ENCODE measurements around the gene BAIAP2.
A peak's percentile ranks its signal among the peaks of the same experiment; 100 is the strongest.

Gene BAIAP2, protein sequence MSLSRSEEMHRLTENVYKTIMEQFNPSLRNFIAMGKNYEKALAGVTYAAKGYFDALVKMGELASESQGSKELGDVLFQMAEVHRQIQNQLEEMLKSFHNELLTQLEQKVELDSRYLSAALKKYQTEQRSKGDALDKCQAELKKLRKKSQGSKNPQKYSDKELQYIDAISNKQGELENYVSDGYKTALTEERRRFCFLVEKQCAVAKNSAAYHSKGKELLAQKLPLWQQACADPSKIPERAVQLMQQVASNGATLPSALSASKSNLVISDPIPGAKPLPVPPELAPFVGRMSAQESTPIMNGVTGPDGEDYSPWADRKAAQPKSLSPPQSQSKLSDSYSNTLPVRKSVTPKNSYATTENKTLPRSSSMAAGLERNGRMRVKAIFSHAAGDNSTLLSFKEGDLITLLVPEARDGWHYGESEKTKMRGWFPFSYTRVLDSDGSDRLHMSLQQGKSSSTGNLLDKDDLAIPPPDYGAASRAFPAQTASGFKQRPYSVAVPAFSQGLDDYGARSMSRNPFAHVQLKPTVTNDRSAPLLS

DNA sequence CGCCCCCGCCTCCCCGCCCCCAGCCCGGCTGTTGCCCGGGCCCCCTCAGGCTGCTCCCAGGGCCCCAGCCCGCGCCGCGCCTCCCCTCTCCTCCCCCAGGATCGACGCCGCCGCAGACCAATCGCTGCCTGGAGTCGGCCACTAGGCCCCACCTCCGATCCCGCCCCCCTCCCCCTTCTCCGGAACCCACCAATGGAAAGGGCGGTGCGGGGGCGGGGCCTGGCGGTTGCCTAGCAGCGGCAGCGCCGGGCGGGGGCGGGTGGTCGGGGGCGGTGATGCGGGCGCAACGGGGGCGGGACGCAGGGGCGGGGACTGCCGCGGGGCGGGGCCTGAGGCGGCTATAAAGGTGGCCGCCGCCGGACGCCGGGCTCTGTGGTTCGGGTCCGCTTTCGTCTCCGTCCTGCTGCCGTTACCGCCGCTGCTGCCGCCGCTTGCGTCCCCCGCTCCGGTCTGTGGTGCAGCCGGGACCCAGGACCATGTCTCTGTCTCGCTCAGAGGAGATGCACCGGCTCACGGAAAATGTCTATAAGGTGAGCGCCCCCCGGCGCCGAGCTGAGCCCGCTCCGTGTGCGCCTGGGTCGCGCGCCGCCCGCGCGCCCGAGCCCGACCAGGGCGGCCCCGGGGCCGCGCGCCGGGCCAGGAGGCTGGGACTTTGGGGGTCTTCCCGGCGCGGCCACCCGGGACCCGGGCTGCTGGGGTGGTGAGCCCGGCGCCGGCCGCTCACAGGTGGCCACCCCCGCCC is at the start of gene BAIAP2:
Gene BAIAP2 (plus strand): TSS at position 373 of the 742 bp plus-strand sequence. CDS start 104 bp downstream, at position 477.
- Histone ChIP-seq H3K36me3 (replicated peaks) (no peaks in the 10 kb centered on the region), H3K4me3 (ENCODE audit: low read depth, low read length) (peak within 1 kb of the TSS; percentile 77), H3K27ac (no peak within 1 kb of the TSS), H3K27me3 (replicated peaks) (no peaks in the 10 kb centered on the region)
- in situ Hi-C loops (cut with HindIII; ENCODE audit: low pct_ligation_motif_present, low sequenced_read_pairs), result no loop called here
- peak; percentile 85 for DNase-seq
- TF ChIP-seq, protein P1, sequence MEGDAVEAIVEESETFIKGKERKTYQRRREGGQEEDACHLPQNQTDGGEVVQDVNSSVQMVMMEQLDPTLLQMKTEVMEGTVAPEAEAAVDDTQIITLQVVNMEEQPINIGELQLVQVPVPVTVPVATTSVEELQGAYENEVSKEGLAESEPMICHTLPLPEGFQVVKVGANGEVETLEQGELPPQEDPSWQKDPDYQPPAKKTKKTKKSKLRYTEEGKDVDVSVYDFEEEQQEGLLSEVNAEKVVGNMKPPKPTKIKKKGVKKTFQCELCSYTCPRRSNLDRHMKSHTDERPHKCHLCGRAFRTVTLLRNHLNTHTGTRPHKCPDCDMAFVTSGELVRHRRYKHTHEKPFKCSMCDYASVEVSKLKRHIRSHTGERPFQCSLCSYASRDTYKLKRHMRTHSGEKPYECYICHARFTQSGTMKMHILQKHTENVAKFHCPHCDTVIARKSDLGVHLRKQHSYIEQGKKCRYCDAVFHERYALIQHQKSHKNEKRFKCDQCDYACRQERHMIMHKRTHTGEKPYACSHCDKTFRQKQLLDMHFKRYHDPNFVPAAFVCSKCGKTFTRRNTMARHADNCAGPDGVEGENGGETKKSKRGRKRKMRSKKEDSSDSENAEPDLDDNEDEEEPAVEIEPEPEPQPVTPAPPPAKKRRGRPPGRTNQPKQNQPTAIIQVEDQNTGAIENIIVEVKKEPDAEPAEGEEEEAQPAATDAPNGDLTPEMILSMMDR (IDR thresholded peaks at IDR 0.05; ENCODE audit: low read depth, low read length, missing control alignments), result peak; percentile 9

DNA sequence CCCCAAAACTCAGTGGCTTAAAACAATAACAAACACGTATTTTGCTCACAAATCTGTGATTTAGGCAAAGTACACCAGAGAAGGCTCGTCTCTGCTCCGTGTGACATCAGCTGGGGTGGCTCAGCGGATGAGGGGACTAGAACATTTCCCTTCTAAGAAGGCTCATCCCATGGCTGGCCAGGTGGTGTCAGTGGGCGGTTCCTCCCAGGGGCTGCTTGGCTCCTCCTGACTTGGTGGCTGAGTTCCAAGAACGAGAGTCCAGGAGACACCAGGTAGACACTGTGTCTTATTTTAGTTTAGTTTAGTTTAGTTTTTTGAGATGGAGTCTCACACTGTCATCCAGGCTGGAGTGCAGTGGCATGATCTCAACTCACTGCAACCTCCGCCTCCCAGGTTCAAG is 48.9 kb upstream of the BAIAP2 start:
- H3K27ac ChIP-seq, result no peak overlapping the region
- DNase-seq, result no peak
- H3K4me3 ChIP-seq (ENCODE audit: low read depth, low read length), result no peak overlapping the region
- H3K36me3 ChIP-seq (replicated peaks), result no peaks in the 10 kb centered on the region
- in situ Hi-C loops (cut with HindIII; ENCODE audit: low pct_ligation_motif_present, low sequenced_read_pairs), result no loop called here
- TF ChIP-seq, protein P1 (IDR thresholded peaks at IDR 0.05; ENCODE audit: low read depth, low read length, missing control alignments), result no peak
- H3K27me3 ChIP-seq (replicated peaks), result no peaks in the 10 kb centered on the region

DNA sequence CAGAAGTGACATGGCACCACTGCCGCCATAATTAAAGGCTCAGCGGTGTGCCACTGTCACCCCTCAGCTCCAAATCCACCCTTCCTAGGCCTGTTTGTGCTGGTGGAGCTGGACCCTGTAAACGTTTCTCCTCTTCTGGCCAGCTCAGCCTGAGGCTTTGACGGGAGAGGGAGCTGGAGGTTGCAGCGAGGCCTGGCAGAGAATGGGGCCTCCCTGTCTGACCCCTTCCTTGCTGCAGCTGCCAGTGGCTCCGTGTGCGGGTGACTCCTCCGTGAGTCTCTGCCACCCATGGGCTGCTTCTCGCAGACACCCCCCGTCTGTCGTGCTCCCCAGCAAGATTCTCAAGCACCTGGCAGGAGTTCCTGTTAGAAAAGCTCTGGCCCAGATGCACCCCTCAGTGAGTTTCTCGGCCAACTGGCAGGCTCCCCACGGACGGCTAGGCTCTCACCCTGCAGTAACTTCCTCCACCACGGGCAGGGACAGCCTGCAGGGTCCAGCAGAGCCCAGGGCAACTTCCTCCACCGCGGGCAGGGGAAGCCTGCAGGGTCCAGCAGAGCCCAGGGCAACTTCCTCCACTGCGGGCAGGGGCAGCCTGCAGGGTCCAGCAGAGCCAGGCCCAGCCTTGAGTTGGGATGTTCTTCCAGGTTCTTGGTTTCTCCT is 48.0 kb upstream of the BAIAP2 start:
- no peak overlapping the region for H3K27ac ChIP-seq
- H3K27me3 ChIP-seq (replicated peaks), result no peaks in the 10 kb centered on the region
- DNase-seq, result no peak
- no peak overlapping the region for H3K4me3 ChIP-seq (ENCODE audit: low read depth, low read length)
- TF ChIP-seq, protein P1 (IDR thresholded peaks at IDR 0.05; ENCODE audit: low read depth, low read length, missing control alignments), result no peak
- no peaks in the 10 kb centered on the region for H3K36me3 ChIP-seq (replicated peaks)
- in situ Hi-C loops (cut with HindIII; ENCODE audit: low pct_ligation_motif_present, low sequenced_read_pairs), result no loop called here

DNA sequence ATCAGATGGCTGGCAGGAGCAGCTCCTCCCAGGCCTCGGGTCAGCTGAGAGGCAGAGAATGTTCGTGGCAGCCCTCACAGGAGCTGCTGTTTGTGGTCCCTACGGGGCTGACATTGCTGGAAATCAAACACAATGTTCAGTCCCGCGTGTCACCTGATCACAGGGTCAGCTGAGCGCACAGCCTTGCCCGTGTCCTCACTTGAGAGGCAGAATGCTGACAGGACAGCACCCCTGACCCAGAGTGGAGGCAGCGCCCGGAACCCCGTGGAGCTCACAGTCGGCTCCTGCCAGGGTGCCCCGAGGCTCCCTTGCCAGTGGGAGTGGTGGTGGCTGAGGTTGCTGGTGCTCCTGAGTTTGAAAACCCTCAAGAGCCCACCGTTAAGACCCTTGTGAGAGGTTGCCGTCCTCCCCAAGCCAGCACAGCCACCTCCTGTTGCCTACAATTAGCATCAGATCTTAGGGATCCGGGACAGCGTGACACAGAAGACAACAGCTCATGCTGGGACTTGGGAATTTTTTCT is 47.0 kb upstream of the BAIAP2 start:
- H3K27ac ChIP-seq, result no peak overlapping the region
- TF ChIP-seq, protein P1 (IDR thresholded peaks at IDR 0.05; ENCODE audit: low read depth, low read length, missing control alignments), result no peak

DNA sequence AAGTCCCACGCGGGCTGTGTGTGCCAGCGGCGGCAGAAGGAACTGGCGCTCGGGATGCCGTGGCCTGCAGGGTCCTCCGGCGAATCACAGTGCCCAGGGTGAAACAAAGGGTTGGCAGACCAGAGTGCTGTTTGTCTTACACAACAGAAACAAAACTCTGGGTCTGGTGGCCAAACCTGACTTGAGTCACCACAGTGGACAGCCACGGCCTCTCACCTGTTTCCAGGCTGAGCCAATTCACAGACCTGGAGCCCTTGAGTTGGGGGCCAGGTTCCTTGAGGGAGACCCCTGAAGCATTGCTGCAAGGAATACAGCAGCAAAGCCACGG is 45.4 kb upstream of the BAIAP2 start:
- no peaks in the 10 kb centered on the region for H3K27me3 ChIP-seq (replicated peaks)
- in situ Hi-C loops (cut with HindIII; ENCODE audit: low pct_ligation_motif_present, low sequenced_read_pairs), result no loop called here
- TF ChIP-seq, protein P1 (IDR thresholded peaks at IDR 0.05; ENCODE audit: low read depth, low read length, missing control alignments), result no peak
- no peak for DNase-seq
- no peak overlapping the region for H3K4me3 ChIP-seq (ENCODE audit: low read depth, low read length)
- no peak overlapping the region for H3K27ac ChIP-seq
- no peaks in the 10 kb centered on the region for H3K36me3 ChIP-seq (replicated peaks)

More for the DNA sequence above, 47.0 kb upstream of the BAIAP2 start:
- Histone ChIP-seq H3K27me3 (replicated peaks) (no peaks in the 10 kb centered on the region), H3K4me3 (ENCODE audit: low read depth, low read length) (no peak overlapping the region), H3K36me3 (replicated peaks) (no peaks in the 10 kb centered on the region)
- in situ Hi-C loops (cut with HindIII; ENCODE audit: low pct_ligation_motif_present, low sequenced_read_pairs), result no loop called here
- no peak for DNase-seq

Data from brain microvascular endothelial cell (primary cell).